Adrenal gland (tissue), 5 donors: ENCODE data around the gene AKAP13.

Experiments used
- POLR2A ChIP-seq, 2 donors: fragments of 450-650 bp; IDR thresholded peaks; one replicate each; pipeline ENCODE4 v1.6.1; 2017; ENCODE audit warnings: antibody characterized with exemption in 2 of 2, mild to moderate bottlenecking in 2 of 2, moderate library complexity in 1 of 2
- TF ChIP-seq, protein P1 (sequence below), 6 experiments: fragments of 450-650 bp in 4 of 6; fragments of 200-600 bp in 2 of 6; sonication (generic) in 1 of 6; IDR thresholded peaks; 1 replicate in 5 of 6; 2 replicates in 1 of 6; pipeline versions ENCODE4 v1.5.1 to v1.8.0; 2016 to 2021; ENCODE audit warnings: antibody characterized with exemption in 6 of 6, mild to moderate bottlenecking in 2 of 6, moderate library complexity in 1 of 6
- donor health status: DM: no; HTN: no; CAD: no.

DNA sequence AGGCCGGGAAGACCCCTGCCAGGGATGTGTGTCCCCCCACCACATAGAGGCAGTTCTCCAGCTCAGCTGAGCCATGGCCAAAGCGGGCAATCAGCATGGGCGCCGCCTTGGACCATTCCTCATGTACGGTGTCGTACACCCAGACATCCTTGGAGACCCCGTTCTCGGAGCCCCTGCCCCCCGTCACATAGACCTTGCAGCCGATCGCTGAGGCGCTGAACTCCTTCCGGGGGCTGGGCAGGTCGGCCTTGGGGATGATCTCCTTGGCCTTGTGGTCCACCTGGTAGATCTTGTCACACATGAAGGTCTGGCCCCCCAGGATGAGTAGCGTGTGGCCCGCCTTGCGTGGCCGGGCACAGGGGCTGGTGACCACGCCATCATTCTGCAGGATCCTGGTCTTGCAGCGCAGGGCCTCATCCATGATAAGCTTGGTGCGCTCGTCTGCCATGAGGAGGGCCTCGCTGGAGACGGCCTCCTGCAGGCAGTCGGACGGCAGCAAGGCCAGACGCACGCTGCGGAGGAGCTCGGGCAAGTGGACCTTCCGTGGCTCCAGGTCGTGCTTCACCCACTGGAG is 388.3 kb downstream of the AKAP13 start:
- no peak for TF ChIP-seq POLR2A (IDR thresholded peaks at IDR 0.05)
- TF ChIP-seq, protein P1, sequence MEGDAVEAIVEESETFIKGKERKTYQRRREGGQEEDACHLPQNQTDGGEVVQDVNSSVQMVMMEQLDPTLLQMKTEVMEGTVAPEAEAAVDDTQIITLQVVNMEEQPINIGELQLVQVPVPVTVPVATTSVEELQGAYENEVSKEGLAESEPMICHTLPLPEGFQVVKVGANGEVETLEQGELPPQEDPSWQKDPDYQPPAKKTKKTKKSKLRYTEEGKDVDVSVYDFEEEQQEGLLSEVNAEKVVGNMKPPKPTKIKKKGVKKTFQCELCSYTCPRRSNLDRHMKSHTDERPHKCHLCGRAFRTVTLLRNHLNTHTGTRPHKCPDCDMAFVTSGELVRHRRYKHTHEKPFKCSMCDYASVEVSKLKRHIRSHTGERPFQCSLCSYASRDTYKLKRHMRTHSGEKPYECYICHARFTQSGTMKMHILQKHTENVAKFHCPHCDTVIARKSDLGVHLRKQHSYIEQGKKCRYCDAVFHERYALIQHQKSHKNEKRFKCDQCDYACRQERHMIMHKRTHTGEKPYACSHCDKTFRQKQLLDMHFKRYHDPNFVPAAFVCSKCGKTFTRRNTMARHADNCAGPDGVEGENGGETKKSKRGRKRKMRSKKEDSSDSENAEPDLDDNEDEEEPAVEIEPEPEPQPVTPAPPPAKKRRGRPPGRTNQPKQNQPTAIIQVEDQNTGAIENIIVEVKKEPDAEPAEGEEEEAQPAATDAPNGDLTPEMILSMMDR (IDR thresholded peaks at IDR 0.05) = no peak
